Measurements from ENCODE around the gene PSAPL1. TPM values are rescaled to one million over a fixed set of nuclear protein-coding genes. Genes with fewer than 3 reads are reported as not detected.

The PSAPL1 gene
- total and polyA plus RNA-seq, 5 donors from 2014 or later, result not detected

DNA sequence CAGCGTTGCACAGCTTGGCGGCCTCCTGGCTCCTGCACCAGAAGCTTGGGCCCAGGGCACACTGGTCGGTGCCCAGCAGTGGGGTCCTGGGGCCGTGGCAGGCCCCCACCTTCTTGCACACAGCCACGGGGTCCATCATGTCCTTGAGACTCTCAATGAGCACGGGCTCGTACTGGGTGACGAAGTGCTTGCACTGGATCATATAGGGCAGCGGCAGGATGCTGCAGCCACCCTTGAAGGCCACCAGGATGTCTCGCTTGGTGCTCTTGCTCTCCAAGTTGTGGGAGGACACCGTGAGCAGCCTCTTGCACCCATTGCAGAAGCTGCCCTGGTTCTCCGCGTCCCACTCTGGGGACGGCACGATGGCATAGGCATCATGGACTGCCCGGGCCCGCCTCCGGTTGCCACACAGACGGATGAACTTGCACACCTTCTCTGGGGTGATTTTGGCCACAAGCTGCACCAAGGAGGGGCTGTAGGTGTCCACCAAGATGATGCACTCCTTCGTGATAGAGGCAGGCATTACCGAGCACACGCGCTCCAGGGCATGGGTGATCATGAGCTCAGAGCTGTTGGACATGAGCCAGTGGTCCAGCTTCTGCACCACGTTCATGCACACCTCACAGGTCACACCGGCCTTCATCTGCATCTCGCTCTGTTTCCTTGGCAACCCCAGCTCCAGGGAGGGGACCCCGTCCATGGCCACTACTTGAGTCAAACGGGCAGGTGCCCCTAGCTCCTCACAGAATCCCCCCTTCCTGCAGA lies 1.2 kb downstream of the PSAPL1 start:
- ATAC-seq (ENCODE audit: low read depth in 2 of 2) (no peak), DNase-seq (no peak)
- Histone ChIP-seq H3K4me1 (ENCODE audit: control insufficient read depth, insufficient read depth, low read length, poor library complexity, severe bottlenecking) (no peaks in the 10 kb centered on the region), H3K9me3 (ENCODE audit: control insufficient read depth in 2 of 2, low read length in 2 of 2) (no peaks in the 10 kb centered on the region), H3K27ac (ENCODE audit: insufficient read depth, low read length, poor library complexity, severe bottlenecking) (no peak overlapping the region), H3K4me3 (ENCODE audit: low read depth, low read length) (no peak overlapping the region), H3K36me3 (ENCODE audit: control insufficient read depth, insufficient read depth, low read length) (no peaks in the 10 kb centered on the region), H3K27me3 (ENCODE audit: control insufficient read depth, insufficient read depth, low read length) (no peaks in the 10 kb centered on the region)
- H3K27me3 Mint-ChIP-seq, result no peaks in the 10 kb centered on the region
- H3K4me3 Mint-ChIP-seq, result no peak overlapping the region
- no peak overlapping the region for H3K27ac Mint-ChIP-seq
- H3K36me3 Mint-ChIP-seq, result no peaks in the 10 kb centered on the region
- no peaks in the 10 kb centered on the region for H3K9me3 Mint-ChIP-seq
- H3K4me1 Mint-ChIP-seq, result no peaks in the 10 kb centered on the region

DNA sequence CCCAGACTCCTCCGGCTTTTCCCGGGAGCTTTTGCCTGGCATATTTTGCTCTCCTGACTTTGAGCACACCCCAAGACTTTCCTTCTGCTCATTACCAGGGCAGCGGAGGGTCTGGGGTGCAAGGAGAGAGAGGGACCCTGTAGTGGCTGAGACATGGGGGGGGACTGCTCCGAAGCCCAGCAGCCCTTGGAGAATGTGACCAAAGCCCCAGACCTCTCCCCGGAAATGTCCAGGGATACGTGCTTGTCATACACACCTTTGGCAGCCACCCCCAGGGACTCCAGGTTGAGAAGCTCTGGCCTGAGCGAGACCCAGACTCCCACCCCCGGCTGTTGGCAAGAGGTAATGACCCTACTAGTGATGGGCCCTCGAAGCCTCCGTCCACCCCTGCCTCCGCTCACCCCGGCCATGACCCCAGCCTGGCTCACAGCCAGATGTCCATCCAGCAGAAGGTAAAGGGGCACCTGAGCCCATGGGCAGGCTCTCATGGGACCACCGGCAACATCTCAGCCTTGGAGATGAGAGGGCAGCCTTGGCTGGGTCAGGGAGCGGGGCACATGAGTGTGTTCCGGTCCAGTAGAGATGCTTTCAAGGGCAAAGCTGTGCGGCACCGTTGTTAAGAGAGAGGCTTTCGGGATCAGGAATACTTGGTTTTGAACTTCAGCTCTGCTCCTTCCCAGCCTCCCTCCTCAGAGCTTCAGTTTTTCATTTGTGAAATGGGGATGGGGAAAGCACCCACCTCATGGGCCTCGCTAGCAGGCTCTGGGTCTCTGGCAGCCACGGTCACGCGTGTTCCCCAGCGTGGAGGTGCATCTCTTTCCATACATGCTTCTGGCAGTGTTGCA lies 2.0 kb downstream of the PSAPL1 start:
- no peak overlapping the region for H3K4me3 Mint-ChIP-seq
- no peaks in the 10 kb centered on the region for H3K36me3 Mint-ChIP-seq
- no peaks in the 10 kb centered on the region for H3K27me3 ChIP-seq (ENCODE audit: control insufficient read depth, insufficient read depth, low read length)
- DNase-seq, result no peak
- H3K27me3 Mint-ChIP-seq, result no peaks in the 10 kb centered on the region
- no peak for ATAC-seq (ENCODE audit: low read depth in 2 of 2)
- no peaks in the 10 kb centered on the region for H3K9me3 Mint-ChIP-seq
- no peak overlapping the region for H3K4me3 ChIP-seq (ENCODE audit: low read depth, low read length)
- H3K4me1 ChIP-seq (ENCODE audit: control insufficient read depth, insufficient read depth, low read length, poor library complexity, severe bottlenecking), result no peaks in the 10 kb centered on the region
- no peaks in the 10 kb centered on the region for H3K9me3 ChIP-seq (ENCODE audit: control insufficient read depth in 2 of 2, low read length in 2 of 2)
- H3K27ac ChIP-seq (ENCODE audit: insufficient read depth, low read length, poor library complexity, severe bottlenecking), result no peak overlapping the region
- no peak overlapping the region for H3K27ac Mint-ChIP-seq
- no peaks in the 10 kb centered on the region for H3K36me3 ChIP-seq (ENCODE audit: control insufficient read depth, insufficient read depth, low read length)
- H3K4me1 Mint-ChIP-seq, result no peaks in the 10 kb centered on the region

GRCh38 chr4:7431696-7432530 lies 2.8 kb downstream of the PSAPL1 start:
- Histone ChIP-seq H3K9me3 (ENCODE audit: control insufficient read depth in 2 of 2, low read length in 2 of 2) (no peaks in the 10 kb centered on the region), H3K27ac (ENCODE audit: insufficient read depth, low read length, poor library complexity, severe bottlenecking) (no peak overlapping the region), H3K27me3 (ENCODE audit: control insufficient read depth, insufficient read depth, low read length) (no peaks in the 10 kb centered on the region), H3K36me3 (ENCODE audit: control insufficient read depth, insufficient read depth, low read length) (no peaks in the 10 kb centered on the region), H3K4me1 (ENCODE audit: control insufficient read depth, insufficient read depth, low read length, poor library complexity, severe bottlenecking) (no peaks in the 10 kb centered on the region), H3K4me3 (ENCODE audit: low read depth, low read length) (no peak overlapping the region)
- no peak overlapping the region for H3K4me3 Mint-ChIP-seq
- no peaks in the 10 kb centered on the region for H3K36me3 Mint-ChIP-seq
- DNase-seq (no peak), ATAC-seq (ENCODE audit: low read depth in 2 of 2) (no peak)
- H3K9me3 Mint-ChIP-seq, result no peaks in the 10 kb centered on the region
- H3K4me1 Mint-ChIP-seq, result no peaks in the 10 kb centered on the region
- no peak overlapping the region for H3K27ac Mint-ChIP-seq
- no peaks in the 10 kb centered on the region for H3K27me3 Mint-ChIP-seq

GRCh38 chr4:7430965-7431695 lies 3.6 kb downstream of the PSAPL1 start:
- Histone ChIP-seq H3K27me3 (ENCODE audit: control insufficient read depth, insufficient read depth, low read length) (no peaks in the 10 kb centered on the region), H3K4me1 (ENCODE audit: control insufficient read depth, insufficient read depth, low read length, poor library complexity, severe bottlenecking) (no peaks in the 10 kb centered on the region), H3K4me3 (ENCODE audit: low read depth, low read length) (no peak overlapping the region), H3K36me3 (ENCODE audit: control insufficient read depth, insufficient read depth, low read length) (no peaks in the 10 kb centered on the region), H3K27ac (ENCODE audit: insufficient read depth, low read length, poor library complexity, severe bottlenecking) (no peak overlapping the region), H3K9me3 (ENCODE audit: control insufficient read depth in 2 of 2, low read length in 2 of 2) (no peaks in the 10 kb centered on the region)
- no peak overlapping the region for H3K27ac Mint-ChIP-seq
- H3K36me3 Mint-ChIP-seq, result no peaks in the 10 kb centered on the region
- H3K27me3 Mint-ChIP-seq, result no peaks in the 10 kb centered on the region
- no peaks in the 10 kb centered on the region for H3K4me1 Mint-ChIP-seq
- ATAC-seq (ENCODE audit: low read depth in 2 of 2), result no peak
- no peaks in the 10 kb centered on the region for H3K9me3 Mint-ChIP-seq
- no peak for DNase-seq
- no peak overlapping the region for H3K4me3 Mint-ChIP-seq

- no peaks in the 10 kb centered on the region for H3K27me3 ChIP-seq (ENCODE audit: control insufficient read depth, insufficient read depth, low read length)
- no peaks in the 10 kb centered on the region for H3K36me3 ChIP-seq (ENCODE audit: control insufficient read depth, insufficient read depth, low read length)
- no peak for ATAC-seq (ENCODE audit: low read depth in 2 of 2)
- no peak for DNase-seq
- no peaks in the 10 kb centered on the region for H3K4me1 ChIP-seq (ENCODE audit: control insufficient read depth, insufficient read depth, low read length, poor library complexity, severe bottlenecking)
- H3K36me3 Mint-ChIP-seq, result no peaks in the 10 kb centered on the region
- no peaks in the 10 kb centered on the region for H3K4me1 Mint-ChIP-seq
- no peak overlapping the region for H3K4me3 Mint-ChIP-seq
- no peaks in the 10 kb centered on the region for H3K9me3 ChIP-seq (ENCODE audit: control insufficient read depth in 2 of 2, low read length in 2 of 2)
- H3K27ac ChIP-seq (ENCODE audit: insufficient read depth, low read length, poor library complexity, severe bottlenecking), result no peak overlapping the region
- H3K27ac Mint-ChIP-seq, result no peak overlapping the region
- no peaks in the 10 kb centered on the region for H3K27me3 Mint-ChIP-seq
- no peaks in the 10 kb centered on the region for H3K9me3 Mint-ChIP-seq
- no peak overlapping the region for H3K4me3 ChIP-seq (ENCODE audit: low read depth, low read length)
These were observed 4.3 kb downstream of the PSAPL1 start for GRCh38 chr4:7430368-7430964.

GRCh38 chr4:7429601-7430078 lies 5.1 kb downstream of the PSAPL1 start:
- ATAC-seq (ENCODE audit: low read depth in 2 of 2), result no peak
- H3K4me3 ChIP-seq (ENCODE audit: low read depth, low read length), result no peak overlapping the region
- H3K27ac ChIP-seq (ENCODE audit: insufficient read depth, low read length, poor library complexity, severe bottlenecking), result no peak overlapping the region
- no peak for DNase-seq
- H3K27me3 ChIP-seq (ENCODE audit: control insufficient read depth, insufficient read depth, low read length), result no peaks in the 10 kb centered on the region
- no peaks in the 10 kb centered on the region for H3K36me3 ChIP-seq (ENCODE audit: control insufficient read depth, insufficient read depth, low read length)
- no peak overlapping the region for H3K4me3 Mint-ChIP-seq
- no peaks in the 10 kb centered on the region for H3K9me3 ChIP-seq (ENCODE audit: control insufficient read depth in 2 of 2, low read length in 2 of 2)
- no peaks in the 10 kb centered on the region for H3K27me3 Mint-ChIP-seq
- H3K4me1 ChIP-seq (ENCODE audit: control insufficient read depth, insufficient read depth, low read length, poor library complexity, severe bottlenecking), result no peaks in the 10 kb centered on the region
- no peak overlapping the region for H3K27ac Mint-ChIP-seq
- no peaks in the 10 kb centered on the region for H3K36me3 Mint-ChIP-seq
- no peaks in the 10 kb centered on the region for H3K9me3 Mint-ChIP-seq
- no peaks in the 10 kb centered on the region for H3K4me1 Mint-ChIP-seq

- H3K36me3 ChIP-seq (ENCODE audit: control insufficient read depth, insufficient read depth, low read length), result no peaks in the 10 kb centered on the region
- H3K36me3 Mint-ChIP-seq, result no peaks in the 10 kb centered on the region
These were observed 5.7 kb downstream of the PSAPL1 start for GRCh38 chr4:7429069-7429416.

More at GRCh38 chr4:7429069-7429416, 5.7 kb downstream of the PSAPL1 start:
- H3K27ac ChIP-seq (ENCODE audit: insufficient read depth, low read length, poor library complexity, severe bottlenecking), result no peak overlapping the region
- no peaks in the 10 kb centered on the region for H3K9me3 Mint-ChIP-seq
- no peak overlapping the region for H3K4me3 ChIP-seq (ENCODE audit: low read depth, low read length)
- DNase-seq, result no peak
- no peaks in the 10 kb centered on the region for H3K27me3 Mint-ChIP-seq
- no peak overlapping the region for H3K4me3 Mint-ChIP-seq
- no peaks in the 10 kb centered on the region for H3K4me1 Mint-ChIP-seq
- ATAC-seq (ENCODE audit: low read depth in 2 of 2), result no peak
- no peaks in the 10 kb centered on the region for H3K9me3 ChIP-seq (ENCODE audit: control insufficient read depth in 2 of 2, low read length in 2 of 2)
- H3K27ac Mint-ChIP-seq, result no peak overlapping the region
- no peaks in the 10 kb centered on the region for H3K27me3 ChIP-seq (ENCODE audit: control insufficient read depth, insufficient read depth, low read length)
- H3K4me1 ChIP-seq (ENCODE audit: control insufficient read depth, insufficient read depth, low read length, poor library complexity, severe bottlenecking), result no peaks in the 10 kb centered on the region

All from CD4-positive, CD25-positive, alpha-beta regulatory T cell (primary cell).